Measurements from ENCODE around the gene SLC22A3.
"Not testable (repeated sequence)": the region's sequence is repeated elsewhere in the genome, so short reads cannot be mapped to it uniquely, and the experiment has no call there.

SLC22A3 gene, protein sequence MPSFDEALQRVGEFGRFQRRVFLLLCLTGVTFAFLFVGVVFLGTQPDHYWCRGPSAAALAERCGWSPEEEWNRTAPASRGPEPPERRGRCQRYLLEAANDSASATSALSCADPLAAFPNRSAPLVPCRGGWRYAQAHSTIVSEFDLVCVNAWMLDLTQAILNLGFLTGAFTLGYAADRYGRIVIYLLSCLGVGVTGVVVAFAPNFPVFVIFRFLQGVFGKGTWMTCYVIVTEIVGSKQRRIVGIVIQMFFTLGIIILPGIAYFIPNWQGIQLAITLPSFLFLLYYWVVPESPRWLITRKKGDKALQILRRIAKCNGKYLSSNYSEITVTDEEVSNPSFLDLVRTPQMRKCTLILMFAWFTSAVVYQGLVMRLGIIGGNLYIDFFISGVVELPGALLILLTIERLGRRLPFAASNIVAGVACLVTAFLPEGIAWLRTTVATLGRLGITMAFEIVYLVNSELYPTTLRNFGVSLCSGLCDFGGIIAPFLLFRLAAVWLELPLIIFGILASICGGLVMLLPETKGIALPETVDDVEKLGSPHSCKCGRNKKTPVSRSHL

DNA sequence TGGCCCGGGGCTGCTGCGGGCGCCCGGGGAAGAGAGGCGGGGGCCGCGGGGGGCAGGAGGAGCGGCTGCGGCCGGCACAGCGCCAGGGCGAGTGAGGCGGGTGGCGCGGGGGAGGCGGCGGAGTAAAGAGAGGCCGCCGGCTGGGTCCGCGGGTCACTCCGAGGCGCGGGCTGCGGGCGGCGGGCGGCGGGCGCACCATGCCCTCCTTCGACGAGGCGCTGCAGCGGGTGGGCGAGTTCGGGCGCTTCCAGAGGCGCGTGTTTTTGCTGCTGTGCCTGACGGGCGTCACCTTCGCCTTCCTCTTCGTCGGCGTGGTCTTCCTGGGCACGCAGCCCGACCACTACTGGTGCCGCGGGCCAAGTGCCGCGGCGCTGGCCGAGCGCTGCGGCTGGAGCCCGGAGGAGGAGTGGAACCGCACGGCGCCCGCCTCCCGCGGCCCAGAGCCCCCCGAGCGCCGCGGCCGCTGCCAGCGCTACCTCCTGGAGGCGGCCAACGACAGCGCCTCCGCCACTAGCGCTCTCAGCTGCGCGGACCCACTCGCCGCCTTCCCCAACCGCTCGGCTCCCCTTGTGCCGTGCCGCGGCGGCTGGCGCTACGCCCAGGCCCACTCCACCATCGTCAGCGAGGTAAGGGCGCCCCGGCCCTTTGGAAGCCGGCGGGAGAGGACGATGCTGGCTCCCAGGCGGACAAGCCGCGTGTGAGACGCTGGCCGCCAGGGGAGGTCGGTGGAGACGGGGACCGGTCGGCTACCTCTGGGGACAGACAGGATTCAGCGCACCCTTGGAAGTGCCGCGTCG, at the start of gene SLC22A3:
Gene SLC22A3, plus strand, starts transcription at position 156 of the 797 bp plus-strand sequence. Its CDS starts 42 bp downstream, at position 198.
- TF ChIP-seq, protein P1, sequence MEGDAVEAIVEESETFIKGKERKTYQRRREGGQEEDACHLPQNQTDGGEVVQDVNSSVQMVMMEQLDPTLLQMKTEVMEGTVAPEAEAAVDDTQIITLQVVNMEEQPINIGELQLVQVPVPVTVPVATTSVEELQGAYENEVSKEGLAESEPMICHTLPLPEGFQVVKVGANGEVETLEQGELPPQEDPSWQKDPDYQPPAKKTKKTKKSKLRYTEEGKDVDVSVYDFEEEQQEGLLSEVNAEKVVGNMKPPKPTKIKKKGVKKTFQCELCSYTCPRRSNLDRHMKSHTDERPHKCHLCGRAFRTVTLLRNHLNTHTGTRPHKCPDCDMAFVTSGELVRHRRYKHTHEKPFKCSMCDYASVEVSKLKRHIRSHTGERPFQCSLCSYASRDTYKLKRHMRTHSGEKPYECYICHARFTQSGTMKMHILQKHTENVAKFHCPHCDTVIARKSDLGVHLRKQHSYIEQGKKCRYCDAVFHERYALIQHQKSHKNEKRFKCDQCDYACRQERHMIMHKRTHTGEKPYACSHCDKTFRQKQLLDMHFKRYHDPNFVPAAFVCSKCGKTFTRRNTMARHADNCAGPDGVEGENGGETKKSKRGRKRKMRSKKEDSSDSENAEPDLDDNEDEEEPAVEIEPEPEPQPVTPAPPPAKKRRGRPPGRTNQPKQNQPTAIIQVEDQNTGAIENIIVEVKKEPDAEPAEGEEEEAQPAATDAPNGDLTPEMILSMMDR (IDR thresholded peaks at IDR 0.05; ENCODE audit: poor library complexity, severe bottlenecking), result peak; percentile 35
- no peak within 1 kb of the TSS for H3K27ac ChIP-seq (ENCODE audit: poor library complexity, severe bottlenecking)
- ATAC-seq (ENCODE audit: low read depth) (peak; percentile 76), DNase-seq (ENCODE audit: low spot score) (no peak)
- H3K36me3 ChIP-seq (ENCODE audit: low read depth), result no peaks in the 10 kb centered on the region
- no peaks in the 10 kb centered on the region for H3K9me3 ChIP-seq (ENCODE audit: severe bottlenecking)
- no peaks in the 10 kb centered on the region for H3K27me3 ChIP-seq (ENCODE audit: insufficient read depth, poor library complexity, severe bottlenecking)
- H3K4me1 ChIP-seq (ENCODE audit: insufficient read depth, poor library complexity, severe bottlenecking), result peaks cover 6% of the 10 kb centered on the region
- H3K4me3 ChIP-seq (ENCODE audit: severe bottlenecking), result peak within 1 kb of the TSS; percentile 53

- DNase-seq (ENCODE audit: low spot score), result no peak
- Histone ChIP-seq H3K27me3 (ENCODE audit: insufficient read depth, poor library complexity, severe bottlenecking) (no peaks in the 10 kb centered on the region), H3K27ac (ENCODE audit: poor library complexity, severe bottlenecking) (peak overlapping the region; percentile 64), H3K36me3 (ENCODE audit: low read depth) (no peaks in the 10 kb centered on the region), H3K4me1 (ENCODE audit: insufficient read depth, poor library complexity, severe bottlenecking) (peaks cover 8% of the 10 kb centered on the region), H3K4me3 (ENCODE audit: severe bottlenecking) (no peak overlapping the region), H3K9me3 (ENCODE audit: severe bottlenecking) (no peaks in the 10 kb centered on the region)
- no peak for ATAC-seq (ENCODE audit: low read depth)
- TF ChIP-seq, protein P1 (IDR thresholded peaks at IDR 0.05; ENCODE audit: poor library complexity, severe bottlenecking), result no peak
These were observed 48.6 kb upstream of the SLC22A3 start for GRCh38 chr6:160299559-160299958.

DNA sequence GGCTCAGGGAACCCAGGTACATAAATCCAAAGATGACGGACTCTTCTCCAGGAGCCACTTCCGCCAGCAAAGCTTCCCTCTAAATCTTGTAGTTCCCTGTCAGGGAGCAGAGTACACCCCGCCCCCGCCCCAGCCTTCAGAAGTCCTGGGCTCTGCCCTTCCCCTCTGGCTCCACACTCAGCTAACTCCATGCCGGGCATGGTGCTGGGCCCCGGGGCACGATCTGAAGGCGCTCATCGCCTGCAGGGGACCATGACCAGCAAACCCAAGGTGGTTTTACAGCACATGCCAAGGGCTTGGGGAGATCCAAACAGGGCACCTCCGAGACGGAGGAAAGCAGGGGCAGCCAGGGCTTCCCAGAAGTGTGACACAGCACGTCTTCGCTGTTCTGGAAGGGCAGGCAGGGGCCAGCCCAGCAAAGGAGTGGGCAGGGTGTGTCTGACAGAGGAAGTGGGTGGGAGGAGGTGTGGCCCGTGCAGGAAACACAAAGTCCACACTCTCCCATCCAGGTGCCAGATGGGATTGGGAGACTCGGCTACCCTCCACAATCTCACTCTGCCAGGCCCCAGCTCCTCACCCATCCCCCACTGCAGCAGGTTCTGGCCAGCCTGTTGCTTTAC, 48.0 kb upstream of the SLC22A3 start:
- H3K36me3 ChIP-seq (ENCODE audit: low read depth), result no peaks in the 10 kb centered on the region
- DNase-seq (ENCODE audit: low spot score) (peak; percentile 80), ATAC-seq (ENCODE audit: low read depth) (peak; percentile 98)
- H3K4me1 ChIP-seq (ENCODE audit: insufficient read depth, poor library complexity, severe bottlenecking), result peaks cover 8% of the 10 kb centered on the region
- no peaks in the 10 kb centered on the region for H3K27me3 ChIP-seq (ENCODE audit: insufficient read depth, poor library complexity, severe bottlenecking)
- no peak overlapping the region for H3K4me3 ChIP-seq (ENCODE audit: severe bottlenecking)
- H3K27ac ChIP-seq (ENCODE audit: poor library complexity, severe bottlenecking), result peak overlapping the region; percentile 64
- H3K9me3 ChIP-seq (ENCODE audit: severe bottlenecking), result no peaks in the 10 kb centered on the region
- TF ChIP-seq, protein P1 (IDR thresholded peaks at IDR 0.05; ENCODE audit: poor library complexity, severe bottlenecking), result no peak

DNA sequence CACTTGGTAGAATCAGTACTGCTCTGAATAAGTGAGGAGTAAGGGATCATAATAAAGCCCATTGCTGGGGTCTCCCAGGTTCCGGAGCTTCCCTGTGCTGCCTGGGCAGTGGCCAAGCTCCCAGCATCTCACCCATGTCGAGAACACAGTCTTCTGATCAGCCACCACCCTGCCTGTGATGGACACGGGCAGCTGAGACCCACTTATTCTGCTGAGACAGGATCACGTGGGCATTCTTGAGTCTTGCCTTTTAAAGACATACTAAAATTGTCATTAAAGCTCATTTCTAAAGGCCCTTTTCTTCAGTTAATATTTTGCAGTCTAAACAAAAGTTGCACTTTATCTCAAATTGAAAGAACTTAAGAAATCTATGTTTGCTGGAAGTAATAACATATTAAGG, 46.8 kb upstream of the SLC22A3 start:
- no peaks in the 10 kb centered on the region for H3K36me3 ChIP-seq (ENCODE audit: low read depth)
- no peak overlapping the region for H3K4me3 ChIP-seq (ENCODE audit: severe bottlenecking)
- no peaks in the 10 kb centered on the region for H3K9me3 ChIP-seq (ENCODE audit: severe bottlenecking)
- H3K27me3 ChIP-seq (ENCODE audit: insufficient read depth, poor library complexity, severe bottlenecking), result no peaks in the 10 kb centered on the region
- H3K4me1 ChIP-seq (ENCODE audit: insufficient read depth, poor library complexity, severe bottlenecking), result peaks cover 8% of the 10 kb centered on the region
- TF ChIP-seq, protein P1 (IDR thresholded peaks at IDR 0.05; ENCODE audit: poor library complexity, severe bottlenecking), result no peak
- DNase-seq (ENCODE audit: low spot score), result no peak
- H3K27ac ChIP-seq (ENCODE audit: poor library complexity, severe bottlenecking), result peak overlapping the region; percentile 64
- no peak for ATAC-seq (ENCODE audit: low read depth)

- not testable (repeated sequence) for H3K27me3 ChIP-seq (ENCODE audit: insufficient read depth, poor library complexity, severe bottlenecking); H3K4me1 ChIP-seq (ENCODE audit: insufficient read depth, poor library complexity, severe bottlenecking); H3K4me3 ChIP-seq (ENCODE audit: severe bottlenecking); H3K36me3 ChIP-seq (ENCODE audit: low read depth); H3K9me3 ChIP-seq (ENCODE audit: severe bottlenecking); ATAC-seq (ENCODE audit: low read depth); DNase-seq (ENCODE audit: low spot score); H3K27ac ChIP-seq (ENCODE audit: poor library complexity, severe bottlenecking)
These were observed 45.6 kb upstream of the SLC22A3 start for GRCh38 chr6:160302431-160303082.
